ENCODE data around the gene LRRC32. TPM values are rescaled to one million over a fixed set of nuclear protein-coding genes. Genes with fewer than 3 reads are reported as not detected.
A peak's percentile ranks its signal among the peaks of the same experiment; 100 is the strongest.
"Not testable (repeated sequence)": the region's sequence is repeated elsewhere in the genome, so short reads cannot be mapped to it uniquely, and the experiment has no call there.

The LRRC32 gene
- polyA plus RNA-seq, 2 donors = 8.1 to 8.5 TPM

- not testable (repeated sequence) for H3K27ac ChIP-seq (ENCODE audit: low read depth in 2 of 2, low read length in 1 of 2); H3K36me3 ChIP-seq (ENCODE audit: control insufficient read depth in 2 of 2, insufficient read depth in 2 of 2, low read length in 1 of 2); H3K4me3 ChIP-seq (ENCODE audit: low read depth in 1 of 2, low read length in 2 of 2); H3K9me3 ChIP-seq (ENCODE audit: control insufficient read depth in 2 of 2, insufficient read depth in 1 of 2, low read depth in 1 of 2, low read length in 1 of 2); H3K27me3 ChIP-seq (ENCODE audit: control insufficient read depth in 1 of 2, insufficient read depth in 2 of 2, low read length in 2 of 2)
- 50 to 66% methylated on average over 3 of the region's 5 CpGs for WGBS, 2 donors
- peaks cover 2 to 11% of the 10 kb centered on the region in 2 donors for H3K4me1 ChIP-seq (ENCODE audit: control insufficient read depth in 2 of 2, insufficient read depth in 2 of 2, low read length in 1 of 2)
Measured at GRCh38 chr11:76619801-76620200, 50.7 kb downstream of the LRRC32 start.

GRCh38 chr11:76617553-76618265, 52.8 kb downstream of the LRRC32 start:
- 72 to 86% methylated on average over 7 of the region's 7 CpGs for WGBS, 2 donors
- Histone ChIP-seq H3K36me3 (ENCODE audit: control insufficient read depth in 2 of 2, insufficient read depth in 2 of 2, low read length in 1 of 2) (no peaks in the 10 kb centered on the region), H3K27ac (ENCODE audit: low read depth in 2 of 2, low read length in 1 of 2) (no peak overlapping the region), H3K4me1 (ENCODE audit: control insufficient read depth in 2 of 2, insufficient read depth in 2 of 2, low read length in 1 of 2) (peaks cover 2 to 8% of the 10 kb centered on the region in 2 donors), H3K9me3 (ENCODE audit: control insufficient read depth in 2 of 2, insufficient read depth in 1 of 2, low read depth in 1 of 2, low read length in 1 of 2) (no peaks in the 10 kb centered on the region), H3K27me3 (ENCODE audit: control insufficient read depth in 1 of 2, insufficient read depth in 2 of 2, low read length in 2 of 2) (no peaks in the 10 kb centered on the region), H3K4me3 (ENCODE audit: low read depth in 1 of 2, low read length in 2 of 2) (no peak overlapping the region)

GRCh38 chr11:76616676-76617552, 53.6 kb downstream of the LRRC32 start:
- WGBS, 2 donors = 81 to 84% methylated on average over 10 of the region's 10 CpGs
- no peak overlapping the region for H3K4me3 ChIP-seq (ENCODE audit: low read depth in 1 of 2, low read length in 2 of 2)
- no peaks in the 10 kb centered on the region for H3K36me3 ChIP-seq (ENCODE audit: control insufficient read depth in 2 of 2, insufficient read depth in 2 of 2, low read length in 1 of 2)
- no peaks in the 10 kb centered on the region for H3K9me3 ChIP-seq (ENCODE audit: control insufficient read depth in 2 of 2, insufficient read depth in 1 of 2, low read depth in 1 of 2, low read length in 1 of 2)
- H3K27me3 ChIP-seq (ENCODE audit: control insufficient read depth in 1 of 2, insufficient read depth in 2 of 2, low read length in 2 of 2) = no peaks in the 10 kb centered on the region
- H3K27ac ChIP-seq (ENCODE audit: low read depth in 2 of 2, low read length in 1 of 2) = no peak overlapping the region
- peaks cover 2 to 8% of the 10 kb centered on the region in 2 donors for H3K4me1 ChIP-seq (ENCODE audit: control insufficient read depth in 2 of 2, insufficient read depth in 2 of 2, low read length in 1 of 2)

GRCh38 chr11:76615950-76616349, 54.6 kb downstream of the LRRC32 start:
- H3K4me1 ChIP-seq (ENCODE audit: control insufficient read depth in 2 of 2, insufficient read depth in 2 of 2, low read length in 1 of 2) = peaks cover 3 to 5% of the 10 kb centered on the region in 2 donors
- WGBS, 2 donors = 26 to 31% methylated on average over 4 of the region's 4 CpGs
- H3K27ac ChIP-seq (ENCODE audit: low read depth in 2 of 2, low read length in 1 of 2) = no peak overlapping the region
- H3K36me3 ChIP-seq (ENCODE audit: control insufficient read depth in 2 of 2, insufficient read depth in 2 of 2, low read length in 1 of 2) = no peaks in the 10 kb centered on the region
- H3K4me3 ChIP-seq (ENCODE audit: low read depth in 1 of 2, low read length in 2 of 2) = no peak overlapping the region
- no peaks in the 10 kb centered on the region for H3K9me3 ChIP-seq (ENCODE audit: control insufficient read depth in 2 of 2, insufficient read depth in 1 of 2, low read depth in 1 of 2, low read length in 1 of 2)
- H3K27me3 ChIP-seq (ENCODE audit: control insufficient read depth in 1 of 2, insufficient read depth in 2 of 2, low read length in 2 of 2) = no peaks in the 10 kb centered on the region

- H3K4me3 ChIP-seq (ENCODE audit: low read depth in 1 of 2, low read length in 2 of 2) = no peak overlapping the region
- no peaks in the 10 kb centered on the region for H3K36me3 ChIP-seq (ENCODE audit: control insufficient read depth in 2 of 2, insufficient read depth in 2 of 2, low read length in 1 of 2)
- 73 to 80% methylated on average over 12 of the region's 12 CpGs for WGBS, 2 donors
- H3K9me3 ChIP-seq (ENCODE audit: control insufficient read depth in 2 of 2, insufficient read depth in 1 of 2, low read depth in 1 of 2, low read length in 1 of 2) = no peaks in the 10 kb centered on the region
- H3K4me1 ChIP-seq (ENCODE audit: control insufficient read depth in 2 of 2, insufficient read depth in 2 of 2, low read length in 1 of 2) = peaks cover 5 to 6% of the 10 kb centered on the region in 2 donors
- H3K27me3 ChIP-seq (ENCODE audit: control insufficient read depth in 1 of 2, insufficient read depth in 2 of 2, low read length in 2 of 2) = no peaks in the 10 kb centered on the region
- peak overlapping the region; percentile 26 to 35 for H3K27ac ChIP-seq (ENCODE audit: low read depth in 2 of 2, low read length in 1 of 2)
Measured at GRCh38 chr11:76614471-76615179, 55.9 kb downstream of the LRRC32 start.

GRCh38 chr11:76613901-76614300, 56.6 kb downstream of the LRRC32 start:
- H3K4me1 ChIP-seq (ENCODE audit: control insufficient read depth in 2 of 2, insufficient read depth in 2 of 2, low read length in 1 of 2) = peaks cover 5 to 6% of the 10 kb centered on the region in 2 donors

GRCh38 chr11:76612226-76612625, 58.3 kb downstream of the LRRC32 start:
- Histone ChIP-seq H3K9me3 (ENCODE audit: control insufficient read depth in 2 of 2, insufficient read depth in 1 of 2, low read depth in 1 of 2, low read length in 1 of 2) (no peaks in the 10 kb centered on the region), H3K27me3 (ENCODE audit: control insufficient read depth in 1 of 2, insufficient read depth in 2 of 2, low read length in 2 of 2) (no peaks in the 10 kb centered on the region), H3K36me3 (ENCODE audit: control insufficient read depth in 2 of 2, insufficient read depth in 2 of 2, low read length in 1 of 2) (no peaks in the 10 kb centered on the region), H3K27ac (ENCODE audit: low read depth in 2 of 2, low read length in 1 of 2) (no peak overlapping the region), H3K4me1 (ENCODE audit: control insufficient read depth in 2 of 2, insufficient read depth in 2 of 2, low read length in 1 of 2) (peaks cover 5 to 6% of the 10 kb centered on the region in 2 donors), H3K4me3 (ENCODE audit: low read depth in 1 of 2, low read length in 2 of 2) (no peak overlapping the region)
- 83 to 90% methylated on average over 4 of the region's 4 CpGs for WGBS, 2 donors

More at GRCh38 chr11:76613901-76614300, 56.6 kb downstream of the LRRC32 start:
- Histone ChIP-seq H3K36me3 (ENCODE audit: control insufficient read depth in 2 of 2, insufficient read depth in 2 of 2, low read length in 1 of 2) (no peaks in the 10 kb centered on the region), H3K27me3 (ENCODE audit: control insufficient read depth in 1 of 2, insufficient read depth in 2 of 2, low read length in 2 of 2) (no peaks in the 10 kb centered on the region), H3K4me3 (ENCODE audit: low read depth in 1 of 2, low read length in 2 of 2) (no peak overlapping the region), H3K9me3 (ENCODE audit: control insufficient read depth in 2 of 2, insufficient read depth in 1 of 2, low read depth in 1 of 2, low read length in 1 of 2) (no peaks in the 10 kb centered on the region), H3K27ac (ENCODE audit: low read depth in 2 of 2, low read length in 1 of 2) (no peak overlapping the region)
- 79 to 87% methylated on average over 4 of the region's 4 CpGs for WGBS, 2 donors

GRCh38 chr11:76610871-76611475, 59.6 kb downstream of the LRRC32 start:
- Histone ChIP-seq H3K27me3 (ENCODE audit: control insufficient read depth in 1 of 2, insufficient read depth in 2 of 2, low read length in 2 of 2) (no peaks in the 10 kb centered on the region), H3K4me1 (ENCODE audit: control insufficient read depth in 2 of 2, insufficient read depth in 2 of 2, low read length in 1 of 2) (peaks cover 2 to 4% of the 10 kb centered on the region in 2 donors), H3K36me3 (ENCODE audit: control insufficient read depth in 2 of 2, insufficient read depth in 2 of 2, low read length in 1 of 2) (no peaks in the 10 kb centered on the region), H3K4me3 (ENCODE audit: low read depth in 1 of 2, low read length in 2 of 2) (no peak overlapping the region), H3K9me3 (ENCODE audit: control insufficient read depth in 2 of 2, insufficient read depth in 1 of 2, low read depth in 1 of 2, low read length in 1 of 2) (no peaks in the 10 kb centered on the region), H3K27ac (ENCODE audit: low read depth in 2 of 2, low read length in 1 of 2) (no peak overlapping the region)
- 58 to 60% methylated on average over 8 of the region's 8 CpGs for WGBS, 2 donors

- WGBS, 2 donors = 86 to 91% methylated on average over 4 of the region's 4 CpGs
- H3K27ac ChIP-seq (ENCODE audit: low read depth in 2 of 2, low read length in 1 of 2) = no peak overlapping the region
- H3K27me3 ChIP-seq (ENCODE audit: control insufficient read depth in 1 of 2, insufficient read depth in 2 of 2, low read length in 2 of 2) = no peaks in the 10 kb centered on the region
- peaks cover 0 to 4% of the 10 kb centered on the region in 2 donors for H3K4me1 ChIP-seq (ENCODE audit: control insufficient read depth in 2 of 2, insufficient read depth in 2 of 2, low read length in 1 of 2)
- H3K4me3 ChIP-seq (ENCODE audit: low read depth in 1 of 2, low read length in 2 of 2) = no peak overlapping the region
- H3K9me3 ChIP-seq (ENCODE audit: control insufficient read depth in 2 of 2, insufficient read depth in 1 of 2, low read depth in 1 of 2, low read length in 1 of 2) = no peaks in the 10 kb centered on the region
- H3K36me3 ChIP-seq (ENCODE audit: control insufficient read depth in 2 of 2, insufficient read depth in 2 of 2, low read length in 1 of 2) = no peaks in the 10 kb centered on the region
Measured at GRCh38 chr11:76610371-76610770, 60.2 kb downstream of the LRRC32 start.
